Upper lobe of right lung (tissue), 1 donor: ENCODE data around the gene RAB41. TPM values are rescaled to one million over a fixed set of nuclear protein-coding genes. Genes with fewer than 3 reads are reported as not detected.
A peak's percentile ranks its signal among the peaks of the same experiment; 100 is the strongest.

ENCODE experiments used
- ATAC-seq: fragments of 200-7000 bp; cut with Tn5 transposase; one replicate; pipeline ENCODE4 v1.9.1; 2020; ENCODE audit warnings: mild to moderate bottlenecking, moderate library complexity
- DNase-seq: peaks from one replicate; pipeline ENCODE4 v3.0.0-alpha.2; 2020
- H3K27ac ChIP-seq: fragments of 200-600 bp; one replicate; pipeline ENCODE4 v1.8.0; 2022
- H3K27me3 ChIP-seq: fragments of 200-600 bp; one replicate; pipeline ENCODE4 v1.8.0; 2022; ENCODE audit warnings: mild to moderate bottlenecking
- H3K36me3 ChIP-seq: fragments of 200-600 bp; one replicate; pipeline ENCODE4 v1.8.0; 2022
- H3K4me1 ChIP-seq: fragments of 200-600 bp; one replicate; pipeline ENCODE4 v1.8.0; 2022
- H3K4me3 ChIP-seq: fragments of 200-600 bp; one replicate; pipeline ENCODE4 v1.8.0; 2022; ENCODE audit warnings: mild to moderate bottlenecking
- H3K9me3 ChIP-seq: fragments of 200-600 bp; one replicate; pipeline ENCODE4 v1.8.0; 2022
- intact Hi-C: fragments of 100-400 bp; cut with DNase I; formaldehyde crosslinking; loops from one replicate; pipeline ENCODE4 v1.11.0; 2022
- total RNA-seq: library from RNA; stranded (reverse); fragmentation: NEBNext Ultra II Directional; extraction: Animal tissue kit (Norgen Biotek cat#: 25700); gene quantifications from one replicate; pipeline ENCODE4 v1.2.1, GENCODE V29; 2021
- TF ChIP-seq, protein P1 (sequence below): fragments of 200-600 bp; IDR thresholded peaks from one replicate; pipeline ENCODE4 v1.8.0; 2022; ENCODE audit warnings: antibody characterized with exemption
- donor health status: DM: no; HTN: yes; CAD: no; lungs with severe emphysema.

The RAB41 gene
- total RNA-seq, 1 donor from 2014 or later = not detected

DNA sequence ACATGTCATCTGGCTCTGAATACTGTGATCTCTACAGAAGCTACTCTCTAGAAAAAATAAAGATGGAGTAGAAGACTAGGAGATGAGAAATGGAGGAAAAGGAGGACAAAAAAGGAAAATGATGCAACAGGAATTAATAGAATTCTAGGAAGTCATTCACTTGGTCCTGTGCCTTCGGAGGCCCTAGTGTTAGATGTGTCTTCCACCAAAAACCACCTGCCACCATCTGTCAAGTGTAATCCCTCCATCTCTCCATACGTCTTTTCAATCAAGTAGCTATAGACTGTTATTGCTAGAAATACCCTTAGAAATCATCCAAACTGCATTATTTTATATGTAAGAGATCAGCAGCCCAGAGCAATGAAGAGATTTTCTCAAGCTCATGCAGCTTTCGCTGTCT lies 2.9 kb upstream of the RAB41 start:
- Histone ChIP-seq H3K27me3 (no peaks in the 10 kb centered on the region), H3K9me3 (no peaks in the 10 kb centered on the region), H3K4me3 (no peak overlapping the region), H3K27ac (no peak overlapping the region), H3K4me1 (no peaks in the 10 kb centered on the region), H3K36me3 (no peaks in the 10 kb centered on the region)
- intact Hi-C loops = no loop called here
- no peak for DNase-seq
- TF ChIP-seq, protein P1, sequence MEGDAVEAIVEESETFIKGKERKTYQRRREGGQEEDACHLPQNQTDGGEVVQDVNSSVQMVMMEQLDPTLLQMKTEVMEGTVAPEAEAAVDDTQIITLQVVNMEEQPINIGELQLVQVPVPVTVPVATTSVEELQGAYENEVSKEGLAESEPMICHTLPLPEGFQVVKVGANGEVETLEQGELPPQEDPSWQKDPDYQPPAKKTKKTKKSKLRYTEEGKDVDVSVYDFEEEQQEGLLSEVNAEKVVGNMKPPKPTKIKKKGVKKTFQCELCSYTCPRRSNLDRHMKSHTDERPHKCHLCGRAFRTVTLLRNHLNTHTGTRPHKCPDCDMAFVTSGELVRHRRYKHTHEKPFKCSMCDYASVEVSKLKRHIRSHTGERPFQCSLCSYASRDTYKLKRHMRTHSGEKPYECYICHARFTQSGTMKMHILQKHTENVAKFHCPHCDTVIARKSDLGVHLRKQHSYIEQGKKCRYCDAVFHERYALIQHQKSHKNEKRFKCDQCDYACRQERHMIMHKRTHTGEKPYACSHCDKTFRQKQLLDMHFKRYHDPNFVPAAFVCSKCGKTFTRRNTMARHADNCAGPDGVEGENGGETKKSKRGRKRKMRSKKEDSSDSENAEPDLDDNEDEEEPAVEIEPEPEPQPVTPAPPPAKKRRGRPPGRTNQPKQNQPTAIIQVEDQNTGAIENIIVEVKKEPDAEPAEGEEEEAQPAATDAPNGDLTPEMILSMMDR = no peak
- ATAC-seq = no peak

DNA sequence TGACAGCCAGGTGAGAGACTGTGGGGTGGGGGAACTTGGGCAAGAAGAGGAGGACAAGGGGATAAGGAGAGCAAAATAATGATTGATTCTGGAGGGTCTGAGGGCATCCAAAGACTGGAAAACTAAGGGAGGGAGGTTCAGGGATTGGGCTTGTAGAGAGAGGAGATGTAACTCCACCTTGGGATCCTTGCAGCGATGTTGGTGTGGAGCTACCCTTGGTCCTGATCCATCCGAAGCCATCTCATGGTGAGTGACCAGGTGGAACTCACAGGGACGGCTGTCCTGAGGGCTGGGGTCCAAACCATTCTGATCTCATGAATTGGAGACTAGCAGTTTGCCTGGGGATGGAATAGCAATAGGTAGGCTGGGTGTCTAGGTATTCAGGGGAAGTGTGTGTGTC lies 1.4 kb upstream of the RAB41 start:
- DNase-seq = no peak
- H3K4me3 ChIP-seq = no peak overlapping the region
- no peak for ATAC-seq
- no peaks in the 10 kb centered on the region for H3K4me1 ChIP-seq
- intact Hi-C loops = no loop called here
- no peak overlapping the region for H3K27ac ChIP-seq
- TF ChIP-seq, protein P1 = no peak
- no peaks in the 10 kb centered on the region for H3K36me3 ChIP-seq
- no peaks in the 10 kb centered on the region for H3K9me3 ChIP-seq
- H3K27me3 ChIP-seq = no peaks in the 10 kb centered on the region

DNA sequence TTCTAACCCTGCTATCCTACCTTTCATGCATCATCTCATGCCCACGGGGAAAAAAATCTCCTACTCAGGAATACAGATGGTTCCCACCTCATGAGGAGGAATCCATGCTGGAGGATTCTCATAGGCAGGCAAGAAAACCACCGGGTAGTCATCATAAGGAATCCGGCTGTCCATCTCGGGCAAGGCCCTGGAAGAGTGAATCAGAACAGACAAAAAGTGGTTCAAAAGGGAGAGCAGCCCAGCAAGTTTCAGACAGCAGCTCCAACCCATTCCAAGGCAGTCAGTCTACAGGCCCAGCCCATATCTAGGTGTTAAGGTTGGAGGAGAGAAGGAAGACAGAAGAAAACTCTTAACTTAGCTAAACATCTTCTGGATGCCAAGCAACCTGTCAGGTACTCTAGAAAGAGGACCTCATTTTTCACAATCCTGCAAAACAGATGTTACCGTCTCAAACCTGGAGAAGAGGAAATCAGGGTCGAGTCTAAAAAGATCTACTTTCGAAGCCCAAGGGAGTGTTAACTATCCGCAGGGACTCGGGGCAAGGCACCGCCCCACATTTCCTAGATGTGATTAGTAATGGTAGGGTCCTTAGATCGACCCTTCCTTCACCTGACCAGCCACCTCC lies 7.3 kb downstream of the RAB41 start:
- Histone ChIP-seq H3K27me3 (no peaks in the 10 kb centered on the region), H3K4me1 (peaks cover 6% of the 10 kb centered on the region), H3K36me3 (no peaks in the 10 kb centered on the region), H3K9me3 (no peaks in the 10 kb centered on the region), H3K4me3 (peak overlapping the region; percentile 63), H3K27ac (peak overlapping the region; percentile 47)
- intact Hi-C loops = no loop called here
- TF ChIP-seq, protein P1 = no peak
- DNase-seq (no peak), ATAC-seq (no peak)

DNA sequence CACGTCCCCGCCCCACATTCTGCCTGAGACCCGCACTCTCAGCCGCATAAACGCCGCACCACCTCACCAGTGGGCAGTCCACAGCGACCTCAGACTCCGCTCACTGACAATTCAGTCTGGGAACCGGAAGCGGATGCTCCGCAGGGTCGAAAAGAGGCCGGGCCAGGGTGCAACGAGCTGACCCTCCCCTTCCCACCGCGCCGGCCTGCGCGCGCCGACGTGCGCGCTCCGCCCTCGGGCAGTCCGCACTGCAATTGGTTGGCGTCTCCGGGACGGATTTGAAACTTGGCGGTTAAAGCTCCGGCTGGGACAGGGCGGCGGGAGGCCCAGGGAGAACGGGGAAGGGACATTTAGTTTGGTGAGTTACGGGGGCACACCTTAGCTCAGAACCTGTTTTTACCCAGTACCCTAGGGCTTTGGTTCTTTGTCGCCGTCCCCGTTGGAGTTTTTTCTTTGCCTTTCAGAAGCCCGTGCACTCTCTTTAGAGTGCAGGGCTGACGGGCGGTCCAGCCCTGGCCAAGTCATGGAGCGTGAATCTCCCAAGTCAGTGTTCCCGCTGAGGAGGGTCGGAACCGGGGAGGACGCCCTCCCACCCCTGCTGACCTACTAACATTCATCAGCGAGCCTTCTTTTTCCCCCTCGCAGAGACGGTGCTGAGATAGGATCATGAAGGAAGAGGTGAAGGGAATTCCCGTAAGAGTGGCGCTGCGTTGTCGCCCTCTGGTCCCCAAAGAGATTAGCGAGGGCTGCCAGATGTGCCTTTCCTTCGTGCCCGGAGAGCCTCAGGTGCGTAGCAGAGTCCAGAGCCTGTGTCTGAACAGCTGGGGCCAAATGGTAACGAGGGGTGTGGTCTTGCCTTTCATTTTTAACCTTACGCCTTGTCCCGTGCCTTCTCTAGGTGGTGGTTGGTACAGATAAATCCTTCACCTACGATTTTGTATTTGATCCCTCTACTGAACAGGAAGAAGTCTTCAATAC lies 8.1 kb downstream of the RAB41 start, which contains the start of the genes KIF4A and PDZD11:
Gene KIF4A, plus strand, starts transcription at position 312 of the 978 bp plus-strand sequence. Its CDS starts 355 bp downstream, at position 667.
Gene PDZD11, minus strand, starts transcription at position 135 of the 978 bp plus-strand sequence. CDS start 586 bp downstream, outside the sequence.
- Histone ChIP-seq H3K36me3 (no peaks in the 10 kb centered on the region), H3K27ac (peak within 1 kb of the TSS; percentile 47), H3K4me3 (peak within 1 kb of the TSS; percentile 63), H3K9me3 (no peaks in the 10 kb centered on the region), H3K4me1 (peaks cover 6% of the 10 kb centered on the region), H3K27me3 (no peaks in the 10 kb centered on the region)
- ATAC-seq (peak; percentile 100), DNase-seq (peak; percentile 90)
- intact Hi-C loops = no loop called here
- TF ChIP-seq, protein P1 = no peak

DNA sequence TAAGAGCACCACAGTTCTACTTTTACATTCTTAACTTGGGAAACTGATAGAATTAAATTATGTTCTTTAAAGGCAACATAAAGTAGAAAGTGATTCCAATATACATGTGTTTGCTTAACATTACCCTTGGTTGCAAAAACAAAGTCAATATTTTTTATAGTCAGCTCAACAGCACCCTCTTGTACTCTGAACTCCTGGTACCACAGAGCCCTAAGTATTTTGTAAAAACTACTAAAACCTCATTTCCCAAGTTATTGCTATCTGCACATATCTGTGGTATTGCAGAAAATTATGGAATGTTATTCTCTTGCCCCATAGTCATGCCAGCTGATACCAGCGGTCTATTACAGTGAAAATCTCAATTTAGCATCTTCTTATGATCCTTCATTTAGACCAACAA lies 10.8 kb downstream of the RAB41 start:
- H3K27ac ChIP-seq = no peak overlapping the region
- no peak overlapping the region for H3K4me3 ChIP-seq
- no peaks in the 10 kb centered on the region for H3K27me3 ChIP-seq
- H3K4me1 ChIP-seq = peaks cover 6% of the 10 kb centered on the region
- no peaks in the 10 kb centered on the region for H3K9me3 ChIP-seq
- DNase-seq (no peak), ATAC-seq (no peak)
- no peaks in the 10 kb centered on the region for H3K36me3 ChIP-seq
- intact Hi-C loops = no loop called here
- TF ChIP-seq, protein P1 = no peak
